Activated T-cell treated with anti-CD3 and anti-CD28 coated beads, Interleukin-2, amount 50 U/mL, for 48 hours (primary cell): ENCODE data around the gene ZNF620.
"Not testable (repeated sequence)": the region's sequence is repeated elsewhere in the genome, so short reads cannot be mapped to it uniquely, and the experiment has no call there.

Experiments
- DNase-seq, 2 experiments: peaks; one replicate each; pipeline ENCODE4 v3.0.0-alpha.2; 2020

Gene ZNF620

GRCh38 chr3:40504636-40505430 lies 1.0 kb upstream of the ZNF620 start:
- DNase-seq = no peak

DNA sequence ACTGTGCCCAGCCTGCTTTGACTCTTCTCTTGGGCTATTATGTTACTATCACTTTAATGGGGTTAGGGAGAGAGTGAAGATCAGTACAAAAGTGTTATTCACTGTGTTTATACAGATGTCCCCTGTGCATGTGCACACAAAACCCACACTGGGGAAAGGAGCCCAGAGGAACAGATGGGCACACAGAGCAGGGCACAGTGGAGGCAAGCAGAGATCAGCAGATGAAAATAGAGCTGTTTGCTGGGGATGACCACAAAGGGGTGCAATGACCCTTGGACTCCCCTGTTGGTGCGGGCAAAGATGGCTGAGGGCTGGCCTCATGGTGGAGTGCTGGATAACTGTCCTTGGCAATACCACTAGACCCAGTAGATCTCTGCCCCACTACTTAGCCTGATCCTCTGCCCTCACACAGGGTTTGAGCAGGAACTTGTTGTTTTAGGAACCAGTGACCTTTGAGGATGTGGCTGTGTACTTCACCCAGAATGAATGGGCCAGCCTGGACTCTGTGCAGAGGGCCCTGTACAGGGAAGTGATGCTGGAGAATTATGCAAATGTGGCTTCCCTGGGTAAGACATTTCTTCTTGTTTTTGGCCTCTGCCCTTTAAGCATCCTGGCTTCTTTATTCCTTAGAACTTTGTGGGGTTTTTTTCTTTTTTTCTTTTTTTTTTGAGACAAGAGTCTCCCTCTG lies 5.3 kb downstream of the ZNF620 start:
- no peak for DNase-seq

DNA sequence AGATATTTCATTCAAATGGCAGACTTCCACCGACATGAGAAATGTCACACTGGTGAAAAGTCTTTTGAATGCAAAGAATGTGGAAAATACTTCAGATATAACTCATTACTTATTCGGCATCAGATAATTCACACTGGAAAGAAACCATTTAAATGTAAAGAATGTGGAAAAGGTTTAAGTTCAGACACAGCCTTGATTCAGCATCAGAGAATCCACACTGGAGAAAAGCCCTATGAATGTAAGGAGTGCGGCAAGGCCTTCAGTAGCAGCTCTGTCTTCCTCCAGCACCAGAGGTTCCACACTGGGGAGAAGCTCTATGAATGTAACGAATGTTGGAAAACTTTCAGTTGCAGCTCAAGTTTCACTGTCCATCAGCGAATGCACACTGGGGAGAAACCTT lies 10.4 kb downstream of the ZNF620 start:
- DNase-seq = no peak

GRCh38 chr3:40518067-40518466 lies 12.2 kb downstream of the ZNF620 start:
- no peak for DNase-seq

- no peak for DNase-seq
Measured at GRCh38 chr3:40518848-40519247, 13.0 kb downstream of the ZNF620 start.

DNA sequence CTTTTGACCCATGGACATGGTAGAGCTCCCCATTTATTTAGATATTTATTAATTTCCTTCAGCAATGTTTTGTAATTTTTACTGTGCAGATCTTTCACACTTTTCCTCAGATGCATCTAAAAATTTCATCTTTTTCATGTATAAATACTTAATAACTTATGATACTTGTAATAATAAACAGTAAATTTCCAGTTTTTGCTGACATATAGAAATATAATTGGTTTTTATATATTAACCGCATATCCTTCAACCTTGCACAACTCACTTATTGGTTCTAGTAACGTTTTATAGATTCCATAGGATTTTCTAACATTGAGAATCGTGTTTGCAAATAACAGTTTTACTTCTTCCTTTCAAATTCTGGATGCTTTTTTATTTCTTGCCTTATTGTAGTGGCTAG lies 15.4 kb downstream of the ZNF620 start:
- DNase-seq = no peak

- no peak for DNase-seq
Measured at GRCh38 chr3:40523781-40524180, 17.9 kb downstream of the ZNF620 start.

DNA sequence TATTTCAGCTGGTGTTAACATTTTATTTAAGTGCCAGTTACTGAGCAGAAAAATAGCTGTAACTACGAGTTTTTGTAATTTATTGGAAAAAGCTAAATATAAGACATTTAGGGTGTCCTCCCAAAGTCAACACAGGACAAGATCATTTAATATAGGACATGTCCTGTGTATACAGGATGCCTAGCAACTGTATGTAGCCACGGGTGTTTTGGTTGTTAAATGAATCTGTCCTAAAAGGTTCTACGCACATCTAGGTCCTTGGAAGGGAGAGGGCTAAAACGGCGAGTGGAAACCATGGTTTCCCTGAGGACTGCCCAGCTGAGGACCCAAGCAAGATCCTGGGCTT lies 18.4 kb downstream of the ZNF620 start:
- no peak for DNase-seq

DNA sequence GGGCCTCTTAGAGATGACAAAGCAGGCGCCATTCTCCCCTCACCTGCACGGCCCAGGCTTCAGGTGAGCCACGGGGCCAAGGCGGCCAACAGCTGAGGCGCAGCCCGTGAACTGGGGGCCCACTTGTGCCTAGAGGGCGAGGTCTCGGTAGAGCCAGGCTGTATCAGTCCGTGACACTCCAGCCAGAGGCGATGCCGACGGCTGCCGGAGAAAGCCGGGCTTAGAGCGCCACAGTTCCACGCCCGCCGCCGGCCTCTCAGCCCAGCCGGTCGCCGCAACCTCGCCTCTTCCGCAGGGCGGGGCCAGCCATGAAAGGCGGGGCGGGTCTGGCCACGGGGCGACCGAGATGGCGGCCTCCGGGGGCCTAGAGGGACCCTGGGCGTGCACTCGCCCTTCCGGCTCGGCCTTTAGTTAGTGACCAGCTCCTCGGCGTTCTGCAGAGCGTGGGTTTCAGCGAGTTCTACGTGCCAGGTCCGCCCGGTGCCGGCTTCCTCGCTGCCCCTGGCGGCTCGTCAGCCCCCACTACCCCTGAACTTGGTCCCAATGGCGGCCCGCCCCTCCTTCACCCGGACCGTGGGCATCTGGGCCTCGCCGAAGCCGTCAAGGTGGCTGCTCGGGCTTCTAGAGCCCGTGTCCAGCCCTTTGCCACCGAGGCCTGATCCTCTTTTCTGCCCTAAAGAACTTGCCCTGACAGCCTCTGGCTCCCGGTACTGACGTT lies 18.9 kb downstream of the ZNF620 start, which contains the start of gene ZNF621:
Gene ZNF621, plus strand, starts transcription at position 393 of the 718 bp plus-strand sequence. CDS start 881 bp downstream, outside the sequence.
- peak; percentile 89 to 92 for DNase-seq

GRCh38 chr3:40528426-40528825 lies 22.6 kb downstream of the ZNF620 start:
- DNase-seq = no peak

DNA sequence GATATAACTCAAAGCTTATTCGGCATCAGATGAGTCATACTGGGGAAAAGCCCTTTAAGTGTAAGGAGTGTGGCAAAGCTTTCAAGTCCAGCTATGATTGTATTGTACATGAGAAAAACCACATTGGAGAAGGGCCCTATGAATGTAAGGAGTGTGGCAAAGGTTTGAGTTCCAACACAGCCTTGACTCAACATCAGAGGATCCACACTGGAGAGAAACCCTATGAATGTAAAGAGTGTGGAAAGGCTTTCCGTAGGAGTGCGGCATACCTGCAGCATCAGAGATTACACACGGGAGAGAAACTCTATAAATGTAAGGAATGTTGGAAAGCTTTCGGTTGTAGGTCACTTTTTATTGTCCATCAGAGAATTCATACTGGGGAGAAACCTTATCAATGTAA lies 26.4 kb downstream of the ZNF620 start:
- no peak for DNase-seq

DNA sequence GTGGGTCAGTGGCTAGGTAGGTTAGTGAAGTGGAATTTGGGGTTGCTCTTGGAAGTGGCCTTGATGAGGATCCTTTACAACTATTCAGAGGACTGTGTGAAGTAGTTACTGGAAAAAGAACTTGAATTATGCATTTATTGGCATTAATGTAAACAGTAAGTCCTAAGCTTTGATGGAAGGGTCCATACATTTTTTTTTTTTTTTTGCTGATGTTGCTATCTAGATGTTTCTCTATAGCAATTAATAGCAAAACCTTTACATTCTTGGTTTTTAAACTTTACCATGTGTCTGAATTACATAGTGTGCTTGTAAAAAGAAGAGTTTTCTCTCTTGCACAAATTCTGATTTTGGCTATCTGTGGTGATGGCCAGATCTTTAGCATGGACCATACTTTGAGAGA lies 28.4 kb downstream of the ZNF620 start:
- DNase-seq = no peak

GRCh38 chr3:40546816-40547215 lies 41.0 kb downstream of the ZNF620 start:
- DNase-seq = no peak

GRCh38 chr3:40550167-40550566 lies 44.3 kb downstream of the ZNF620 start:
- no peak for DNase-seq

GRCh38 chr3:40557575-40558161 lies 51.8 kb downstream of the ZNF620 start:
- no peak for DNase-seq

GRCh38 chr3:40562482-40562881 lies 56.6 kb downstream of the ZNF620 start:
- DNase-seq = not testable (repeated sequence)

DNA sequence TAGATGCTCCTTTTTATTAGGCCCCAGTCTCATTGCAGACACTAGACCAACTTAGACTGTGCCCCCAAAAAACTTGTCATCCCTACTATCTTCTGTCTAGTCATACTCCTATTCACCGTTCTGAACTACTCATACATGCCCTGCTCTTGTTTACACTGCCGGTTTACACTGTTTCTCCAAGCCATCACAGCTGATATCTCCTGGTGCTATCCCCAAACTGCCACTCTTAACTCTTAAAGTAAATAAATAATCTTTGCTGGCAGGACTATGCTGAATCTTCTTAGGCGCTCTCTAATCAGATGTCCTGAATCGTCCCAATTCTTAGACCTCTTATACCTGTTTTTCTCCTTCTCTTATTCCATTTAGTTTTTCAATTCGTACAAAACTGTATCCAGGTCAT lies 59.8 kb downstream of the ZNF620 start:
- DNase-seq = not testable (repeated sequence)

DNA sequence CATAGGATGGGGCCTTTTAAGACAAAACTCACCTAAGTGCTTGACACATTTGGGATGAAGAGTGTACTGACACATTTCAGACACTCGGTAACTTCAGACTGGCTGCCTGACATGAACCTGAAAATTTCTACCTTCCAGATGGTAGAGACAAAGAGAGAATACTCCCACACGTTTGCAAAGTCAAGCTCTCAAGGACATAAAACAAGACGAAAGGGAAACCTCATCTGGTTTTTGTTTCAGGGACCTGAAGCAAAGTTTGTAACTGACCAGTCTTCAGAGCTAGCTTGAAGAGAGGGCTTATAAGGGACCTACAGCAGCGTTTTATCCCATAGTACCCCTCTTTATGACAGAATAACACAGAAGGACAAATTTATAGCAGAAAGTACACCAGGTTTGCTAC lies 60.9 kb downstream of the ZNF620 start:
- DNase-seq = no peak
